GM18909 (cell line): ENCODE results near the gene GFY.

Source experiments
- ATAC-seq: cut with Tn5 transposase; IDR thresholded peaks from one replicate; pipeline ENCODE4 v1.9.1; 2021; ENCODE audit warnings: mild to moderate bottlenecking; ENCODE audit not compliant: unreplicated experiment, poor library complexity

The GFY gene

GRCh38 chr19:49407482-49408015 is 17.6 kb upstream of the GFY start:
- ATAC-seq = no peak

- no peak for ATAC-seq
Observed at GRCh38 chr19:49408816-49409440, 16.3 kb upstream of the GFY start.

- no peak for ATAC-seq
Observed at GRCh38 chr19:49409441-49410029, 15.7 kb upstream of the GFY start.

- ATAC-seq = no peak
Observed at GRCh38 chr19:49411681-49412326, 13.4 kb upstream of the GFY start.

- ATAC-seq = no peak
Observed at GRCh38 chr19:49413348-49413747, 11.8 kb upstream of the GFY start.

GRCh38 chr19:49414256-49414655 is 10.9 kb upstream of the GFY start:
- ATAC-seq = no peak

GRCh38 chr19:49415102-49415809 is 9.9 kb upstream of the GFY start:
- no peak for ATAC-seq

GRCh38 chr19:49415810-49416200 is 9.4 kb upstream of the GFY start:
- ATAC-seq = no peak

- no peak for ATAC-seq
Observed at GRCh38 chr19:49417088-49417487, 8.1 kb upstream of the GFY start.

- ATAC-seq = no peak
Observed at GRCh38 chr19:49418511-49418910, 6.7 kb upstream of the GFY start.

GRCh38 chr19:49419173-49419572 is 6.0 kb upstream of the GFY start:
- ATAC-seq = no peak

- no peak for ATAC-seq
Observed at GRCh38 chr19:49420227-49420626, 5.0 kb upstream of the GFY start.

GRCh38 chr19:49421039-49421877 is 3.9 kb upstream of the GFY start:
- no peak for ATAC-seq

GRCh38 chr19:49421878-49422202 is 3.3 kb upstream of the GFY start:
- ATAC-seq = no peak

GRCh38 chr19:49422407-49423070 is 2.6 kb upstream of the GFY start:
- no peak for ATAC-seq

- no peak for ATAC-seq
Observed at GRCh38 chr19:49423071-49423984, 1.9 kb upstream of the GFY start, which contains the start of gene PTH2. Gene PTH2, minus strand, starts transcription at chr19:49423441. Its CDS starts 102 bp downstream, at chr19:49423339.

GRCh38 chr19:49423985-49424303 is 1.2 kb upstream of the GFY start:
- no peak for ATAC-seq

- no peak for ATAC-seq
Observed at GRCh38 chr19:49425922-49426592, 869 bp downstream of the GFY start.
